CD14-positive monocyte (primary cell): Measurements from ENCODE around the gene SCML1. TPM values are rescaled to one million over a fixed set of nuclear protein-coding genes. Genes with fewer than 3 reads are reported as not detected.

Experiments used
- DNase-seq, 3 donors: peaks; one replicate each; pipeline ENCODE4 v3.0.0-alpha.2; 2011 to 2022
- H2AFZ ChIP-seq: 2 replicates; pipeline ENCODE4 v1.6.0; 2012; ENCODE audit warnings: mild to moderate bottlenecking, low read depth, low read length, inconsistent platforms; ENCODE audit not compliant: insufficient read depth, poor library complexity, severe bottlenecking
- H3K27ac ChIP-seq, 2 donors: 1 replicate in 1 of 2; 2 replicates in 1 of 2; pipeline ENCODE4 v1.5.1; 2012 to 2013; ENCODE audit warnings: low read length in 2 of 2, control low read depth in 1 of 2, inconsistent platforms in 1 of 2, low read depth in 1 of 2, mild to moderate bottlenecking in 1 of 2
- H3K27me3 ChIP-seq, 2 donors: one replicate each; pipeline versions ENCODE4 v1.6.0 to v1.6.1; 2011 to 2013; ENCODE audit warnings: low read length in 2 of 2; ENCODE audit not compliant: control insufficient read depth in 2 of 2, insufficient read depth in 2 of 2
- H3K36me3 ChIP-seq, 2 donors: replicated peaks in 1 of 2; 1 replicate in 1 of 2; 2 replicates in 1 of 2; pipeline versions ENCODE4 v1.5.1 to v1.6.1; 2012 to 2013; ENCODE audit warnings: low read length in 2 of 2, control low read depth in 1 of 2, inconsistent platforms in 1 of 2, mild to moderate bottlenecking in 1 of 2; ENCODE audit not compliant: insufficient read depth in 2 of 2, control insufficient read depth in 1 of 2
- H3K4me1 ChIP-seq, 2 donors: 1 replicate in 1 of 2; 2 replicates in 1 of 2; pipeline versions ENCODE4 v1.5.1 to v1.6.1; 2012 to 2013; ENCODE audit warnings: low read length in 2 of 2, control low read depth in 1 of 2, inconsistent platforms in 1 of 2, mild to moderate bottlenecking in 1 of 2, moderate library complexity in 1 of 2; ENCODE audit not compliant: insufficient read depth in 2 of 2, control insufficient read depth in 1 of 2
- H3K4me2 ChIP-seq: replicated peaks from 2 replicates; pipeline ENCODE3; 2012; ENCODE audit warnings: low read length, moderate library complexity, mild to moderate bottlenecking; ENCODE audit not compliant: poor library complexity, severe bottlenecking; ENCODE audit errors: extremely low read depth
- H3K4me3 ChIP-seq, 3 experiments: fragments of 200-600 bp in 1 of 3; sonication (generic) in 1 of 3; replicated peaks in 1 of 3; 1 replicate in 2 of 3; 2 replicates in 1 of 3; pipeline ENCODE4 v1.5.1; 2011 to 2013; ENCODE audit warnings: low read length in 3 of 3, mild to moderate bottlenecking in 3 of 3, control low read depth in 2 of 3, low read depth in 2 of 3, inconsistent platforms in 1 of 3, moderate library complexity in 1 of 3
- H3K79me2 ChIP-seq: 2 replicates; pipeline ENCODE4 v1.6.0; 2012; ENCODE audit warnings: mild to moderate bottlenecking, control low read depth, inconsistent platforms, low read length, moderate library complexity; ENCODE audit not compliant: insufficient read depth
- H3K9ac ChIP-seq: 2 replicates; pipeline ENCODE4 v1.6.0; 2017; ENCODE audit warnings: low read length, mild to moderate bottlenecking; ENCODE audit not compliant: insufficient read depth, poor library complexity, severe bottlenecking
- H3K9me3 ChIP-seq, 2 donors: replicated peaks in 1 of 2; 1 replicate in 1 of 2; 2 replicates in 1 of 2; pipeline versions ENCODE4 v1.5.1 to v1.6.1; 2012 to 2013; ENCODE audit warnings: low read length in 2 of 2, control low read depth in 1 of 2; ENCODE audit not compliant: control insufficient read depth in 1 of 2, insufficient read depth in 1 of 2
- H4K20me1 ChIP-seq: 2 replicates; pipeline ENCODE4 v1.6.0; 2012; ENCODE audit warnings: mild to moderate bottlenecking, low read length, control low read depth, moderate library complexity; ENCODE audit not compliant: insufficient read depth
- H3K27ac Mint-ChIP-seq, 7 donors: one replicate each; pipeline ENCODE4 v1.8.0; 2020; ENCODE audit warnings: mild to moderate bottlenecking in 7 of 7, mixed read lengths in 7 of 7, moderate library complexity in 6 of 7, inconsistent platforms in 2 of 7
- H3K27me3 Mint-ChIP-seq, 3 donors: one replicate each; pipeline ENCODE4 v1.8.0; 2021 to 2022; ENCODE audit warnings: low read depth in 3 of 3, mild to moderate bottlenecking in 3 of 3, mixed read lengths in 3 of 3, moderate library complexity in 3 of 3, inconsistent platforms in 1 of 3
- H3K36me3 Mint-ChIP-seq, 2 donors: one replicate each; pipeline ENCODE4 v1.8.0; 2020; ENCODE audit warnings: mixed read lengths in 2 of 2, inconsistent platforms in 1 of 2, mild to moderate bottlenecking in 1 of 2
- H3K4me1 Mint-ChIP-seq: one replicate; pipeline ENCODE4 v1.8.0; 2020; ENCODE audit warnings: mild to moderate bottlenecking, mixed read lengths
- H3K4me3 Mint-ChIP-seq, 2 donors: one replicate each; pipeline ENCODE4 v1.8.0; 2020; ENCODE audit warnings: mild to moderate bottlenecking in 2 of 2, mixed read lengths in 2 of 2, moderate library complexity in 1 of 2
- H3K9me3 Mint-ChIP-seq, 7 donors: one replicate each; pipeline ENCODE4 v1.8.0; 2020 to 2022; ENCODE audit warnings: mixed read lengths in 7 of 7, mild to moderate bottlenecking in 6 of 7, moderate library complexity in 6 of 7, inconsistent platforms in 2 of 7
- CTCF ChIP-seq: fragments of 200-600 bp; IDR thresholded peaks from one replicate; pipeline ENCODE4 v1.8.0; 2022; ENCODE audit warnings: antibody characterized with exemption, mild to moderate bottlenecking
- WGBS: methylation state at CpG from one replicate; pipeline ENCODE4 v1.1.5; 2013; ENCODE audit warnings: missing lambda C conversion rate; ENCODE audit not compliant: insufficient coverage; 5-methylcytosine and 5-hydroxymethylcytosine counted together
- intact Hi-C, 2 donors: fragments of 100-400 bp; cut with micrococcal nuclease; formaldehyde crosslinking; loops; one replicate each; pipeline versions ENCODE4 v1.15.0 to v1.15.1; 2023
- polyA plus RNA-seq, 3 donors: library from polyadenylated mRNA; depleted of rRNA in 1 of 3; unstranded in 2 of 3; stranded (reverse) in 1 of 3; fragments of 300-500 nt in 2 of 3; fragments of >200 nt in 1 of 3; fragmentation: Illumina TruSeq in 2 of 3; gene quantifications; 1 replicate in 2 of 3; 2 replicates in 1 of 3; pipeline ENCODE4 v1.2.3, GENCODE V29; 2012 to 2021

Gene SCML1
- polyA plus RNA-seq, 3 donors = 0.56 to 8.5 (median 1.4) TPM

- Mint-ChIP-seq H3K9me3 (peaks cover 0 to 6% (median 0%) of the 10 kb centered on the region in 7 donors), H3K36me3 (no peaks in the 10 kb centered on the region), H3K27ac (no peak overlapping the region), H3K4me3 (no peak overlapping the region), H3K4me1 (no peaks in the 10 kb centered on the region), H3K27me3 (no peaks in the 10 kb centered on the region)
- H4K20me1 ChIP-seq = no peaks in the 10 kb centered on the region
- no peaks in the 10 kb centered on the region for H3K36me3 ChIP-seq
- H3K27ac ChIP-seq = no peak overlapping the region
- no peak overlapping the region for H3K9ac ChIP-seq
- no peak for DNase-seq
- H3K4me1 ChIP-seq = no peaks in the 10 kb centered on the region
- H3K9me3 ChIP-seq = no peaks in the 10 kb centered on the region
- no peak overlapping the region for H3K4me3 ChIP-seq
- TF ChIP-seq CTCF = no peak
- H2AFZ ChIP-seq = no peak overlapping the region
- no peaks in the 10 kb centered on the region for H3K79me2 ChIP-seq
- H3K27me3 ChIP-seq = no peaks in the 10 kb centered on the region
- WGBS = no CpG with 5 or more reads among the region's 1 CpG
- intact Hi-C loops = no loop called here
- H3K4me2 ChIP-seq = no peak overlapping the region
Observed at GRCh38 chrX:17759990-17760389, 22.7 kb downstream of the SCML1 start.

DNA sequence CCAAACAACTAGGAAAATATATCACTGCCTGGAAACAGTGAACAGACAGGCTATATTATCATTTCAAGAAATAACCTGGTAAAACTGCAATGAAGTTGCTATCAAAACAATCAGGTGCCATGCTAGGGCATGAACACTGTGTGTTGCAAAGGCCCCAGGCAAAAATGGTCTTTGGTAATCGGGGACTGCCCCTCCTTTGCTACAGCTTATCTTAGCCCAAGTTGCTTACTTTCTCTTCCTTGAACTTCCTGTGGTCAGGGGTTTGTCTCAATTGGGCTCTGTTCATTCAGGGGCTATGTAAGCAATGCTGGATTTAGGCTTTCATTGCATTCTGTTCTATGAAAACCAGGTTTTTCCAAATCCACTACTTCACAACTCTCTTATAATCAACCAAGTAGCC lies 30.4 kb downstream of the SCML1 start:
- DNase-seq = no peak
- Histone ChIP-seq H3K4me2 (no peak overlapping the region), H3K4me3 (no peak overlapping the region), H3K4me1 (peaks cover 0 to 3% of the 10 kb centered on the region in 2 donors), H4K20me1 (no peaks in the 10 kb centered on the region), H3K9me3 (no peaks in the 10 kb centered on the region), H2AFZ (no peak overlapping the region), H3K79me2 (no peaks in the 10 kb centered on the region), H3K27ac (no peak overlapping the region), H3K36me3 (no peaks in the 10 kb centered on the region), H3K9ac (no peak overlapping the region), H3K27me3 (peaks cover 0 to 3% of the 10 kb centered on the region in 2 donors)
- H3K4me1 Mint-ChIP-seq = no peaks in the 10 kb centered on the region
- no peaks in the 10 kb centered on the region for H3K9me3 Mint-ChIP-seq
- no peaks in the 10 kb centered on the region for H3K27me3 Mint-ChIP-seq
- TF ChIP-seq CTCF = no peak
- intact Hi-C loops = no loop called here
- WGBS = no CpG with 5 or more reads among the region's 1 CpG
- no peak overlapping the region for H3K27ac Mint-ChIP-seq
- H3K36me3 Mint-ChIP-seq = no peaks in the 10 kb centered on the region
- no peak overlapping the region for H3K4me3 Mint-ChIP-seq
